Measurements from ENCODE around the gene HSPB1.

HSPB1 gene

GRCh38 chr7:76294344-76295024, 8.0 kb upstream of the HSPB1 start (continued):
- TF ChIP-seq, protein P1, sequence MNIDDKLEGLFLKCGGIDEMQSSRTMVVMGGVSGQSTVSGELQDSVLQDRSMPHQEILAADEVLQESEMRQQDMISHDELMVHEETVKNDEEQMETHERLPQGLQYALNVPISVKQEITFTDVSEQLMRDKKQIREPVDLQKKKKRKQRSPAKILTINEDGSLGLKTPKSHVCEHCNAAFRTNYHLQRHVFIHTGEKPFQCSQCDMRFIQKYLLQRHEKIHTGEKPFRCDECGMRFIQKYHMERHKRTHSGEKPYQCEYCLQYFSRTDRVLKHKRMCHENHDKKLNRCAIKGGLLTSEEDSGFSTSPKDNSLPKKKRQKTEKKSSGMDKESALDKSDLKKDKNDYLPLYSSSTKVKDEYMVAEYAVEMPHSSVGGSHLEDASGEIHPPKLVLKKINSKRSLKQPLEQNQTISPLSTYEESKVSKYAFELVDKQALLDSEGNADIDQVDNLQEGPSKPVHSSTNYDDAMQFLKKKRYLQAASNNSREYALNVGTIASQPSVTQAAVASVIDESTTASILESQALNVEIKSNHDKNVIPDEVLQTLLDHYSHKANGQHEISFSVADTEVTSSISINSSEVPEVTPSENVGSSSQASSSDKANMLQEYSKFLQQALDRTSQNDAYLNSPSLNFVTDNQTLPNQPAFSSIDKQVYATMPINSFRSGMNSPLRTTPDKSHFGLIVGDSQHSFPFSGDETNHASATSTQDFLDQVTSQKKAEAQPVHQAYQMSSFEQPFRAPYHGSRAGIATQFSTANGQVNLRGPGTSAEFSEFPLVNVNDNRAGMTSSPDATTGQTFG (tag by site-specific recombination; IDR thresholded peaks at IDR 0.05; ENCODE audit: borderline replicate concordance), result no peak
- TF ChIP-seq ZNF10 (tag by site-specific recombination; IDR thresholded peaks at IDR 0.05), result no peak
- TF ChIP-seq ZNF558 (tag by site-specific recombination; IDR thresholded peaks at IDR 0.05), result no peak
- peak; percentile 90 for TF ChIP-seq KLF10 (tag by site-specific recombination; IDR thresholded peaks at IDR 0.05)
- TF ChIP-seq PRDM2 (tag by site-specific recombination; IDR thresholded peaks at IDR 0.05; ENCODE audit: borderline replicate concordance), result no peak
- TF ChIP-seq ZNF423 (tag by site-specific recombination; IDR thresholded peaks at IDR 0.05), result peak; percentile 79
- no peak for TF ChIP-seq ZNF530 (tag by site-specific recombination; IDR thresholded peaks at IDR 0.05; ENCODE audit: low read depth)
- peak; percentile 35; the same call in 1 of the 2 replicates for TF ChIP-seq PRDM1 (tag by site-specific recombination; IDR thresholded peaks at IDR 0.05)
- TF ChIP-seq ZNF777 (tag by site-specific recombination; IDR thresholded peaks at IDR 0.05; ENCODE audit: borderline replicate concordance), result no peak
- TF ChIP-seq ZNF600 (tag by site-specific recombination; IDR thresholded peaks at IDR 0.05), result no peak
- no peak for TF ChIP-seq ZFP37 (tag by site-specific recombination; IDR thresholded peaks at IDR 0.05)
- TF ChIP-seq KLF1 (tag by site-specific recombination; IDR thresholded peaks at IDR 0.05), result peak; percentile 83
- TF ChIP-seq ZNF561 (tag by site-specific recombination; IDR thresholded peaks at IDR 0.05; ENCODE audit: borderline replicate concordance), result no peak
- TF ChIP-seq ZNF274 (IDR thresholded peaks at IDR 0.05; ENCODE audit: low read length), result no peak
- no peak for TF ChIP-seq ZNF274 (tag by site-specific recombination; IDR thresholded peaks at IDR 0.05; ENCODE audit: borderline replicate concordance)
- TF ChIP-seq ZNF221 (tag by site-specific recombination; IDR thresholded peaks at IDR 0.05; ENCODE audit: borderline replicate concordance), result no peak

- POLR2A ChIA-PET, result interaction anchor here (0.7 to 1.4 kb wide), 3 partner anchors 21 to 68 kb away, joined by 3 to 5 read pairs (median 4); partner anchors contain the start of gene YWHAG
- H3K36me3 ChIP-seq (ENCODE audit: control insufficient read depth in 2 of 2, insufficient read depth in 1 of 2, low read length in 2 of 2), result no peaks in the 10 kb centered on the region
- no peaks in the 10 kb centered on the region for H3K4me1 ChIP-seq (ENCODE audit: control insufficient read depth, insufficient read depth, low read length)
- H3K27ac ChIP-seq (ENCODE audit: extremely low read depth, low read depth, low read length), result no peak overlapping the region
- CTCF ChIA-PET, result interaction anchor here (0.6 to 2.7 kb wide), 2 partner anchors 17 to 21 kb away, joined by 3 to 13 read pairs; no protein-coding TSS in a partner anchor
- H3K9me3 ChIP-seq (ENCODE audit: control insufficient read depth, insufficient read depth, low read depth, low read length), result no peaks in the 10 kb centered on the region
- H3K4me3 ChIP-seq (ENCODE audit: low read depth, low read length), result no peak overlapping the region
- TF ChIP-seq ZBTB17 (tag by site-specific recombination; IDR thresholded peaks at IDR 0.05) (0 out of 2 replicates have a peak, but pooled peaks have one; percentile 34), KLF1 (tag by site-specific recombination; IDR thresholded peaks at IDR 0.05) (peak; percentile 74), ZNF600 (tag by site-specific recombination; IDR thresholded peaks at IDR 0.05) (peak; percentile 37; the same call in 1 of the 2 replicates), ZNF747 (tag by site-specific recombination; IDR thresholded peaks at IDR 0.05) (no peak), ZFP69B (tag by site-specific recombination; IDR thresholded peaks at IDR 0.05) (no peak), KLF17 (tag by site-specific recombination; IDR thresholded peaks at IDR 0.05) (0 out of 2 replicates have a peak, but pooled peaks have one; percentile 11)
- TF ChIP-seq, protein P2, sequence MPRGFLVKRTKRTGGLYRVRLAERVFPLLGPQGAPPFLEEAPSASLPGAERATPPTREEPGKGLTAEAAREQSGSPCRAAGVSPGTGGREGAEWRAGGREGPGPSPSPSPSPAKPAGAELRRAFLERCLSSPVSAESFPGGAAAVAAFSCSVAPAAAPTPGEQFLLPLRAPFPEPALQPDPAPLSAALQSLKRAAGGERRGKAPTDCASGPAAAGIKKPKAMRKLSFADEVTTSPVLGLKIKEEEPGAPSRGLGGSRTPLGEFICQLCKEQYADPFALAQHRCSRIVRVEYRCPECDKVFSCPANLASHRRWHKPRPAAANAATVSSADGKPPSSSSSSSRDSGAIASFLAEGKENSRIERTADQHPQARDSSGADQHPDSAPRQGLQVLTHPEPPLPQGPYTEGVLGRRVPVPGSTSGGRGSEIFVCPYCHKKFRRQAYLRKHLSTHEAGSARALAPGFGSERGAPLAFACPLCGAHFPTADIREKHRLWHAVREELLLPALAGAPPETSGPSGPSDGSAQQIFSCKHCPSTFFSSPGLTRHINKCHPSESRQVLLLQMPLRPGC (tag by site-specific recombination; IDR thresholded peaks at IDR 0.05), result no peak
These were observed 5.4 kb upstream of the HSPB1 start for GRCh38 chr7:76296743-76297740.
